SU-DHL-6 (cell line): Measurements from ENCODE around the gene HSDL1.

Experiments
- H2AFZ ChIP-seq: fragments of 200-600 bp; sonication (generic); 2 replicates; pipeline ENCODE4 v1.6.1; 2014; ENCODE audit warnings: low read depth, mild to moderate bottlenecking, moderate library complexity, mixed read lengths, antibody characterized with exemption, low read length; ENCODE audit not compliant: severe bottlenecking
- H3F3A ChIP-seq: fragments of 200-600 bp; shearing (Covaris generic); 2 replicates; pipeline ENCODE4 v1.6.0; 2016; ENCODE audit warnings: antibody characterized with exemption, mild to moderate bottlenecking; ENCODE audit not compliant: insufficient read depth
- H3K27ac ChIP-seq: fragments of 200-600 bp; sonication (generic); 2 replicates; pipeline ENCODE4 v1.5.1; 2016; ENCODE audit warnings: low read depth, mild to moderate bottlenecking, low read length, moderate library complexity, mixed read lengths
- H3K27me3 ChIP-seq: fragments of 200-600 bp; sonication (generic), shearing (Covaris generic); 2 replicates; pipeline ENCODE4 v1.6.0; 2014; ENCODE audit warnings: mild to moderate bottlenecking, low read length
- H3K36me3 ChIP-seq: fragments of 200-600 bp; sonication (generic); 2 replicates; pipeline ENCODE4 v1.6.1; 2014; ENCODE audit warnings: mild to moderate bottlenecking, low read length, mixed read lengths
- H3K4me2 ChIP-seq: fragments of 300-600, 200-600 bp; shearing (Covaris generic), sonication (generic); 2 replicates; pipeline ENCODE4 v1.6.0; 2014; ENCODE audit warnings: low read length, low read depth, mild to moderate bottlenecking; ENCODE audit not compliant: poor library complexity, severe bottlenecking
- H3K4me3 ChIP-seq: fragments of 200-600 bp; sonication (generic); 2 replicates; pipeline ENCODE4 v1.5.1; 2014; ENCODE audit warnings: antibody characterized with exemption, low read length, mild to moderate bottlenecking, mixed read lengths; ENCODE audit not compliant: insufficient read depth, poor library complexity, severe bottlenecking
- H3K79me2 ChIP-seq: fragments of 200-600 bp; sonication (generic); 2 replicates; pipeline ENCODE4 v1.6.1; 2014; ENCODE audit warnings: mild to moderate bottlenecking, low read length, moderate library complexity; ENCODE audit not compliant: insufficient read depth
- H3K9ac ChIP-seq: fragments of 200-600 bp; sonication (generic); 2 replicates; pipeline ENCODE4 v1.7.0; 2014; ENCODE audit warnings: mild to moderate bottlenecking, low read length
- H3K9me2 ChIP-seq: fragments of 200-600 bp; sonication (generic); replicated peaks from 2 replicates; pipeline ENCODE4 v1.6.1; 2014; ENCODE audit warnings: low read length; ENCODE audit not compliant: insufficient read depth
- H3K9me3 ChIP-seq: fragments of 200-600 bp; sonication (generic); 2 replicates; pipeline ENCODE4 v1.6.1; 2014; ENCODE audit warnings: low read length, mixed read lengths; ENCODE audit not compliant: insufficient read depth
- H4K20me1 ChIP-seq: fragments of 200-600 bp; sonication (generic); 2 replicates; pipeline ENCODE4 v1.6.1; 2014; ENCODE audit warnings: low read depth, mild to moderate bottlenecking, antibody characterized with exemption, low read length, moderate library complexity, mixed read lengths
- CTCF ChIP-seq: fragments of 200-600 bp; sonication (generic); IDR thresholded peaks from one replicate; pipeline ENCODE4 v1.5.1; 2017; ENCODE audit warnings: antibody characterized with exemption, mild to moderate bottlenecking, low read length, moderate library complexity; ENCODE audit not compliant: insufficient read depth, poor library complexity, severe bottlenecking
- EZH2phosphoT487 ChIP-seq: fragments of 200-600 bp; sonication (generic), shearing (Covaris generic); conservative IDR thresholded peaks from 2 replicates; pipeline ENCODE4 v1.6.1; 2018; ENCODE audit warnings: mild to moderate bottlenecking, antibody characterized with exemption, low read length, moderate library complexity, mixed read lengths

The HSDL1 gene

DNA sequence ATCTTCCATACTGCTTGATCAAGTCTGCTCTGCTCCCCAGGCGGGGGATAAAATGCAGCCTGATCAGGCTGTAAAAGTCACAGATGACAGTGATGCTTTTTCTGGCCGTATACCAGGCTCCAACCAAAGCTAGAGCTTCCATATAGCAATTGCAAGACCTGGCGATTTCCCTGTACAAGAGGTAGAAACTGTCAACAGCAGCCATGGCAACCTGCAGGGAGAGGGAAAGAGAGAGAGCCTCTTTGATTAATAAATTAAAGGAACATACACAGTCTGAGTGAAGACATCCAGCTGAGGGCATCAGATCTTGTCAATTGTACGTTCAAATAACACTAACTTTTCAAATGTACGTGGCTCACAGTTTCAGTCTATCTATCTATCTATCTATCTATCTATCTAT, 13.9 kb downstream of the HSDL1 start:
- Histone ChIP-seq H3F3A (no peaks in the 10 kb centered on the region), H3K36me3 (no peaks in the 10 kb centered on the region; the same call in 1 of the 2 replicates), H3K9me2 (no peaks in the 10 kb centered on the region), H3K27ac (no peak overlapping the region), H3K9me3 (no peaks in the 10 kb centered on the region), H3K27me3 (no peaks in the 10 kb centered on the region), H4K20me1 (no peaks in the 10 kb centered on the region; the same call in 1 of the 2 replicates), H3K4me2 (no peak overlapping the region), H3K79me2 (no peaks in the 10 kb centered on the region; the same call in 1 of the 2 replicates), H3K9ac (no peak overlapping the region), H3K4me3 (no peak overlapping the region), H2AFZ (no peak overlapping the region)
- no peak for TF ChIP-seq CTCF
- TF ChIP-seq EZH2phosphoT487, result no peak

GRCh38 chr16:84124257-84125073, 20.5 kb downstream of the HSDL1 start:
- H3K79me2 ChIP-seq, result no peaks in the 10 kb centered on the region
- no peak for TF ChIP-seq EZH2phosphoT487
- no peak for TF ChIP-seq CTCF
- H3K9me3 ChIP-seq, result no peaks in the 10 kb centered on the region
- no peak overlapping the region for H3K4me3 ChIP-seq
- no peak overlapping the region for H2AFZ ChIP-seq
- no peaks in the 10 kb centered on the region for H3K9me2 ChIP-seq
- no peaks in the 10 kb centered on the region for H3F3A ChIP-seq
- H3K4me2 ChIP-seq, result no peak overlapping the region
- H3K27me3 ChIP-seq, result no peaks in the 10 kb centered on the region
- no peaks in the 10 kb centered on the region for H4K20me1 ChIP-seq
- no peak overlapping the region for H3K27ac ChIP-seq
- H3K9ac ChIP-seq, result no peak overlapping the region
- no peaks in the 10 kb centered on the region; the same call in 1 of the 2 replicates for H3K36me3 ChIP-seq

- TF ChIP-seq CTCF, result no peak
- no peak for TF ChIP-seq EZH2phosphoT487
Measured at GRCh38 chr16:84121007-84121406, 24.0 kb downstream of the HSDL1 start.

More at GRCh38 chr16:84121007-84121406, 24.0 kb downstream of the HSDL1 start:
- H2AFZ ChIP-seq, result no peak overlapping the region
- no peaks in the 10 kb centered on the region for H3K27me3 ChIP-seq
- H3K4me2 ChIP-seq, result no peak overlapping the region
- H4K20me1 ChIP-seq, result no peaks in the 10 kb centered on the region
- H3K79me2 ChIP-seq, result peaks cover 5% of the 10 kb centered on the region
- H3K27ac ChIP-seq, result no peak overlapping the region
- H3K36me3 ChIP-seq, result no peaks in the 10 kb centered on the region
- no peaks in the 10 kb centered on the region for H3K9me3 ChIP-seq
- H3F3A ChIP-seq, result no peaks in the 10 kb centered on the region
- no peak overlapping the region for H3K9ac ChIP-seq
- H3K9me2 ChIP-seq, result no peaks in the 10 kb centered on the region
- no peak overlapping the region for H3K4me3 ChIP-seq
